ENCODE data around the gene VTI1A.

- no peak for TF ChIP-seq CTCF (IDR thresholded peaks at IDR 0.05)
- no peak for TF ChIP-seq POLR2A (IDR thresholded peaks at IDR 0.05)
Measured at GRCh38 chr10:112698133-112698817, 251.3 kb downstream of the VTI1A start.

All from thyroid gland (tissue), 4 donors.